Measurements from ENCODE around the gene ATG16L1. TPM values are rescaled to one million over a fixed set of nuclear protein-coding genes. Genes with fewer than 3 reads are reported as not detected.

The ATG16L1 gene
- total RNA-seq, 1 experiment from 2014 or later: 51.3 TPM

DNA sequence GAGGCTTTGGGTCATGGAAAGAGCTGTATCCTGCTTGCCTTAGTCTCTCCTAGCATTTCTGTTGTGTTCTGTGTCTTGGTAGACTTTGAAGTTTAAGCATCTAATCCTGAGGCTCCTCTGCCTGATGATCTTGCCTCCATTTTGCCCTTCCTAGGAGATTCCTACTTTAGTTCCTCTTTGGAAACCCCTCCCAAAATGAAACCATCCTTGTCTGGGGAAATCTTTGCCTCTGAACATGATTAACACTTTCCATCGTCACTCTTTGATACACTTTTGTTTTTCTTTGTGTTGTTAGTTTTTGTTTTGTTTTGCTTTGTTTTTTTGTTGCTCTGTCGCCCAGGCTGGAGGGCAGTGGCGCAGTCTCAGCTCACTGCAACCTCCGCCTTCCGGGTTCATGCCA is 9.2 kb downstream of the ATG16L1 start:
- no peak for DNase-seq (ENCODE audit: low read depth)

DNA sequence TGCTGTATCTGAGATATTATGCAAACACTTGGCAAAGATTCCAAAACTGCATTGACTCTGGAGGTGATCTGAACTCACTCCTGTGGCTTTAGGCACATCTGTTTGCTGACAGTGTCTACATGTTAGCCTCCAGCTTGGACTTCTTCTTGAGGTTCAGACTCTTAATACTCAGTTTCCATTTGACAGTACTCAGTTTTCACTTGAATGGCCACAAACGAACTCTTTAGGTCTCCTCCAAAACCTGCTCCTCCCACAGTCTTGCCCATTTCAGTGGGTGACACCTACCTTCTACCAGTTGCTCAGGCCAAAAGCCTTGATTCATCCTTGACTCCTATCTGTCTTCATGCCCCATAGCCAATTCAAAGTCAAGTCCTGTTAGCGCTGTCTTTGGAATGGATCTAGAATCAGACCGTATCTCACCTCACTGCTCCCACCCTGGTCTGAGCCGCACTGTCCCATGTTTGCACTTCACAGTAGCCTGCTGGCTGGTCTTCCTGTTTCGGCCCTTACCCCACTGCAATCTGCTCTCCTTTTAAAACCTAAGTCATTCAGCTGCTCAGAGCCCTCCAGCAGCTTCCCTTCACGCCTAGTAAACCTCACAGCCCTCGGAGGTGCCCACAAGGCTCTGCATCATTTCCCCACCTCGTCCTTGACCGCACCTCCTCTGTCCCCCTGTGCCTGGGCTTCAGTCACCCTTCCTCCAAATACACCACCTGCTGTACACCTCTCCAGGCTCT is 10.5 kb downstream of the ATG16L1 start:
- no peak for DNase-seq (ENCODE audit: low read depth)

DNA sequence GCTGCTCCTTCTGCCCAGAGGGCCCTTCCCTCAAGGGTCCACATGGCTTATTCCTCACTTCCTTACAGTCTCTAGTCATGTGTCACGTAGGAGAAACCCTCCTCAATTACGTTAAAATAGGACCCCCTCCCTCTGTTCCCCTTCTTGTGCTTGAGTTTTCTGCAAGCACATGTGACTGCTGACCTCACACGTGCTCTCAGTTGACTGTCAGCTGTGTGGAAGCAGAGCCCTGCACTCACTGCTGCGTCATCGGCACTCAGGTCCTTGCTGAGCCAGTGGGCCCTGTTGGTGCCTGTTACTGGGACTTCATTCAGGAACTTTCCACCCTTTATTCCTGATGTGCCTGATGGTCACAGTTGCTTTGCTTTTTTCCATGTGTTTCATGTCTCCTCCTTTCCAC is 11.1 kb downstream of the ATG16L1 start:
- DNase-seq (ENCODE audit: low read depth): no peak

DNA sequence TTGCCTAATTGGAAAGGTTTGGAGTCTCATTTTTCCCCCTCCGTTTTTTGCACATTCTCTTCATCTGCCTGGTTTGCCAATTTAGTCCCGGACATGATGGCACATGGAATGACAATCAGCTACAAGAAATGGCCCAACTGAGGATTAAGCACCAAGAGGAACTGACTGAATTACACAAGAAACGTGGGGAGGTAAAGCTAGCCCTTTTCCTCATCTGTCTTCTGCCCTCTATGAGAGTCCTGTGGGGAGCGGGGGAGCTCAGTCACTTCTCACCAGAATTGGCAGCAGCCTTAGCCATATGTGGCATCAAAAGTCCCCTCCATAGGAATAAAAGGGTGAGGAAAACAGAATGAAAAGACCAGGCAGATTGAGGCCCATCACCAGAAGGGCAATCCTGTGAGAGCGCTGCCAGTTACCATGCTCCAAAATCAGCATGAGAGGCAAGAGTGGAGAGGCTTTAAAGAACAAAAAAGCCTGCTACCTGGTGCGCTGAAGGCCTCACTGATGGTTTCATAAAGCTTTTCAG is 11.6 kb downstream of the ATG16L1 start:
- no peak for DNase-seq (ENCODE audit: low read depth)

DNA sequence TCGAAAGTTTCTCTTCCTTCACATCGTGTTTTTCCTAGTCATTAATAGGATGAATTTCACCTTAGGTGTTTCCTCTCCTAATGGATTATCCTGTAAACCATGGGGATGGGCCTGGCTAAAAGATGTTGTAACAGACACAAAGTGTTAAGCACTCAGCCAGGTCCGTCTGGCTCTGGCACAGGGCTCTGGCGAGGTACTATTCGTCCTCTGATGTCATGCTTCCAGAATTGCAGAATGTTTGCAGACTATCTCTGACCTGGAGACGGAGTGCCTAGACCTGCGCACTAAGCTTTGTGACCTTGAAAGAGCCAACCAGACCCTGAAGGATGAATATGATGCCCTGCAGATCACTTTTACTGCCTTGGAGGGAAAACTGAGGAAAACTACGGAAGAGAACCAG is 13.2 kb downstream of the ATG16L1 start:
- DNase-seq (ENCODE audit: low read depth): no peak

DNA sequence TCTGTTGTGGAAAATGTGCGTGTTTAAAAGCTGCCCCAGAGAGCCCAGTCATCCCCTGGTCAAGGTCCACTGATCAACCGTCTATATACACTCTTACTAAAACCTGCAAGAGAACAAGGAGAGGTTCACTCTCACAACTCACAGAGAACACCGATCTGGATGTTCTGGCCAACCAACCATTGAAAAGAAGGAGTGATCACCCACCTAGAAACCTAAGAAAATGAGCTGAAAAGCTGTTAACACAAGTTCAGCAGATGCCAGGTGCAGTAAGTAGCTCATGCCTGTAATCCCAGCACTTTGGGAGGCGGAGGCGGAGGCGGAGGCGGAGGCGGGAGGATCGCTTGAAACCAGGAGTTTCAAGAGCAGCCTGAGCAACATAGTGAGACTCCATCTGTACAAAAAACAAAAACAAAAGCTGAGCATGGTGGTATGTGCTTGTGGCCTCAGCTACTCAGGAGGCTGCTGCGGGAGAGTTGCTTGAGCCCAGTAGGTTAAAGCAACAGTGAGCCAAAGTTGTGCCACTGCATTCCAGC is 14.5 kb downstream of the ATG16L1 start:
- DNase-seq (ENCODE audit: low read depth): no peak

DNA sequence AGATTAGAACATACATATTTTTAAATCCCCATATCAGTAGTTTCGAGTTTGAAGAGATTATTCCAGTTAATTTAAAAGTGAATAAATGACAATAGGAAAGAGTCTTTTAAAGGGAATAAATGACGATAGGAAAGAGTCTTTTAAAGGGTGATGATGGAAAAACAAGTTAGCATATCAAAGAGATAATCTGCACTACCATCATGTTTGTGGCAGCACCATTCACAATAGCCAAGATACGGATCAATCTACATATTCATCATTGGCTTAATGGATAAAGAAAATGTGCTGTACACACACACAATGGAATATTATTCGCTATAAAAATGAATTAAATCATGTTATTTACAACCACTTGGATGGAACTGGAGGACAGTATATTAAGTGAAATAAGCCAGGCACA is 15.0 kb downstream of the ATG16L1 start:
- no peak for DNase-seq (ENCODE audit: low read depth)

DNA sequence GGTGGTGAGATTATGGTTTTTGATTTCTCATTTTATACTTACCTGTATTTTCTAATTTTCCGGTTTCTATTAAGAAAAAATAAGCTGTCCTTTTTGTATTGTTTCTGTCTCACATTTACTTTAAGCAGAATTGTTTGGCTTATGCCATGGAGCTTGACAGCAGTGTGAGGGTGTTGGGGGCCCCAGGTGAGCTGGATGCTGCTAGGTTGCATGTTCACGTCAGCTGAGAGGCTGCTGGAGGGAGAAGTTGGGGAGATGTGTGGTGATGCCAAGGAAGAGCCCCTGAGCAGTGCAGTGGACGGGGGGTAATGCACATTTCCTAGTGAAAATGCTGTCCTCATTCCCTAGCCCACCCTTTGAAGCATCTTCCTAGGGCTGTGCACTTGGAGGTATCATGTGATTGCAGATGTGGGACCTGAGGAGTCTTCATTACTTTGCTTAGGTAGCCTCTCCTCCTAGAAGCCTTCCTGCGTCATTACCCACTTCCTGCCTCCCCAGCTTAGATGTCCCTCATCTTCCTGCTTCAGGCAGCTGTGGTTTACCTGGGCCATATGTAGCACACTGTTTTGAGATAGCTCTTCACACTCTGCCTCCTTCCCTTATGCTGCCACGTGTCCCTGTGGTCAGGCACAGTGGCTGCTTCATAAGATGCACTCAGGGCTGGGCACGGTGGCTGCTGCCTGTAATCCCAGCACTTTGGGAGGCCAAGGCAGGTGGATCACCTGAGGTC is 16.2 kb downstream of the ATG16L1 start:
- DNase-seq (ENCODE audit: low read depth): no peak

DNA sequence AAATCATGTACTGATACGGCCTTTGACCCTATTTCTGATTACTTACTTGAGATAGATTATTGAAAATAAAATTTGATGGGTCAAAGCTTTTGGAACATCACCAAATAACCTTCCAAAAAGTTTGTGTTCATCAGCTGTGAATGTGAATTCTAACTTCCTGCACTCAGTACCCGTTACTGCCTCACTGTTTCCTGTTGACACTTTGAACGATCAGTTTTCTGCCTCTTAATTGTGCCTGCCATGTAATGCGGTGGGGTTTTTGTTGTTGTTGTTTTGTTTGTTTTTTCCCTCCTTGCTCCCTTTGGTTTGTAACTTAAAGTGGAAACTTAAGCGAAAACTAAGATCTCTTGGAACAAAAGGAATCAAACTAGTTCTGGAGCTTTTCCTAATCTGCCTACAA is 18.9 kb downstream of the ATG16L1 start:
- no peak for DNase-seq (ENCODE audit: low read depth)

DNA sequence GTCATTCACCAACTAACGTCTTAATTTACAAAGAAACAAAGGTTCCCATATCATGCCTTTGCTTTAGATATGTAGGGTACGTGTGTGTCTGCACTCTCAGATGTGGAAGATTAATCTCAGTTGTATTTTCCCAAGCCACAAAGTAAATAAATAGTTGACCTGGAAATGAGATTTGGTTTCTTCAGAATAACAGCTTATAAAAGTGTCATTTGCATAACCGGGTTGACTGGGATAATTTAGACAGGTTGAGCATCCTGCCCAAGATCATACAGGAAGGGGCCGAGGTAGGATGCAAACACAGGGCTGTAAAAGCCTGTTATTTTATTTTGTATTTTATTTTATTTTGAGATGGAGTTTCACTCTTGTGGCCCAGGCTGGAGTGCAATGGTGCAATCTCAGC is 19.5 kb downstream of the ATG16L1 start:
- no peak for DNase-seq (ENCODE audit: low read depth)

DNA sequence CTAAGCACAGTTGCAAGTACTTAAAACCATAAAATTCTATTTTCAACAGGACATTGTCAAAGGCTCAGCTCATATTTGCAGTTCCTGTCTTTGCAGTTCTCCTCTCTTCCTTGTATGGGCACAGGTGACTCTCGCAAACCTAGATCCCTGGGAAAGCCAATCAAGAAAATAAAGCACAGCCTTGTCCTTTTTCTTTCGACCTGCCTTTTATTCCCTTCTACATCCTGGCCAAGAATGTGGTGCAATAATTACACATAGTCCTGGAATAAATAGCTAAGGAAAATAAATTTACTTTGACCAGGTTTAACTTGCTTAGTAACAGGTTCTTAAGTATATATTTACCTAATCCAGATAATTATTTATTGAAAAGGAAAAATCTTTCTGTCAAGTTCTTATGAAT is 20.2 kb downstream of the ATG16L1 start:
- no peak for DNase-seq (ENCODE audit: low read depth)

DNA sequence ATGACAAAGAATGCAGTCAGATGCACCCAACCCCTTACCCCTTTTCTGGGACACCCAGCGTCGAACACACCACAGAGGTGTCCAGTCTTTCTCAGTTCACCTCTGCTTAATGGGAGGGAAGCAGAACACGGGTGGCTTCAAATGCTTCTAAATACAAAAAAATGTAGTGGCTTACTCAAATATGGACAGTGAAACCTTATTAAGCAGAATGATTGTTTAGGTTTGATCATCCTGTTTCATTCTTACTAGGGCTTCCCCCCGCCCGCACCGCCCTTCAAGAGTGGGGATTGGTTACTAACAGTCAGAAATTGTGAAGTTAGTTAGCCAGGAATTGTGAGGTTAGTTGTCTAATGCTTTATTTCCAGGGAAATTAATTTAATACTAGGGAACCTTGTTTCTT is 21.6 kb downstream of the ATG16L1 start:
- DNase-seq (ENCODE audit: low read depth): no peak

DNA sequence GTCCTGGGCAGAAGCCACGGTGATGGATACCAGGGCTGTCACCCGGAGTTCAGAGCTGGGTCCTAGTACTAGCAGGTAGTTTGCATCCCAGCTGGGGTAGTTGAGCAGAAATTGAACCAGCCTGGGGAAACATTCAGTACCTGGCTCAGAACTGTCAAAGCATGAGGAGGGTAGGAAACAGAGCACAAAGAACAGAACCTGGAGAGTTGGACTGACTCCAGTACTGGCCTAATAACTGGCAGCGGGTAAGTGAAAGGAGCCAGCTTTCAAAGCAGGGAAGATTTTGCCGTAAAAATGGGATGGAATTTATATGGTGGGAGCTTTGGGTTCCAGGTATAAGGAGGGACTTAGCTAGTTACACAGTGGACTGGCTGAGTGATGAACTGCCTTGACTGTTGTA is 23.8 kb downstream of the ATG16L1 start:
- DNase-seq (ENCODE audit: low read depth): no peak

DNA sequence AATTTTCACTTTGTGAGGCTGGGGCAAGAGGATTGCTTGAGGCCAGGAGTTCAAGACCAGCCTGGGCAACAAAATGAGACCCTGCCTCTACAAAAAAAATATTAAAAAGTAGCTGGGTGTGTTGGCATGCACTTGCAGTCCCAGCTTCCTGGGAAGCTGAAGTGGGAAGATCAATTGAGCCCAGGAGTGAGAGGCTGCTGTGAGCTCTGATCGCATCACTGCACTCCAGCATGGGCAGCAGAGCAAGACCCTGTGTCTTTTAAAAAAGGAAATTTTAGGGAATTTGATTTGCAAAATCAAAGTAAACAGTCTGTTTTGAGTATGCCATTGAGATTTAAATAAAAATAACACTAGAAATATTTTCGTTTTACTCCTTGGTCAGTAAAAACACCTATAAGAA is 27.4 kb downstream of the ATG16L1 start:
- no peak for DNase-seq (ENCODE audit: low read depth)

DNA sequence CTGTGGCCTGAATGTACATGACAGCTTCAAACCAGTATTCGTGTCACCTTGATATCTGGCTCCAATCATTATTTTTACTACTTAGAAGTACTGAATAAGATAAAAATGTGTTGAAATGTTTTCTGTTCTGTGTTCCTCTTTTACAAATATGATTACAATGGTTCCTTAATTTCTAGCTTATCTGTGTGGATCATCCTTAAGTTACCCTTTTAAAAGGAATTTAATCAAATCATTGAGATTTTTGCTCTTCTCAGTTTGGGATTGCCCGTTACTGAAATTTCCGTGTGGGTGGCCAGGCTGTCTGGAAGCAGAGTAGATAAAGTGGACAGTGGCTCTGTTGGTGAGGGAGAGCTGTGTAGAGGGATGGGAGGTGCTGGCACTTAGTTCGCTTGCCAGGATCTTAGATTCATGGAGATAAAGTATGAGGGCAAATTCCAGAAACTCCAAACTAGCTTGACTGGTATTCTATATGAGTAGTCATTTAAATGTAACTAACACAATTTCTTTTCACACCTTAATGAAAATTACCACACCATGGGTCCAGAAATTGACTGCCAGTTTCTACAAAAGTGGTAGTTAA is 28.7 kb downstream of the ATG16L1 start:
- no peak for DNase-seq (ENCODE audit: low read depth)

DNA sequence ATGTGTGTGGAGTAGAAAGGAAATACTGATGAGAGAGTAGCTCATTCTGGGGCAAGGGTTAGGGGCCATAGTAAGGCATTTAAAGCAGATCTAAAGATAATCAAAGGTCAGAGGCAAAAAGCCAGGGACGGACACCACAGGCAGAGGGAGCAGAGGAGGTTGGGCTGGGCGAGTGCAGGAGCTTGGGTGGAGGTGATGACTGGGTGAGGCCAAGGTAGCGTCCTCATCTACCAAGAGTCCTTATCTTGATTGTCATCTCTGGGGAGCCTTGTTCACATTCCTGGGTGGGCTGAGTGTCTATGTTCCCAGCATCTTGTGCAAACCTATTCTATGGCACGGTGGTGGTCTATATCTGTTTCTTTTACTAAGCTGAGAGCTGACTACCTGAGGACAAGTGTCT is 30.1 kb downstream of the ATG16L1 start:
- DNase-seq (ENCODE audit: low read depth): no peak

DNA sequence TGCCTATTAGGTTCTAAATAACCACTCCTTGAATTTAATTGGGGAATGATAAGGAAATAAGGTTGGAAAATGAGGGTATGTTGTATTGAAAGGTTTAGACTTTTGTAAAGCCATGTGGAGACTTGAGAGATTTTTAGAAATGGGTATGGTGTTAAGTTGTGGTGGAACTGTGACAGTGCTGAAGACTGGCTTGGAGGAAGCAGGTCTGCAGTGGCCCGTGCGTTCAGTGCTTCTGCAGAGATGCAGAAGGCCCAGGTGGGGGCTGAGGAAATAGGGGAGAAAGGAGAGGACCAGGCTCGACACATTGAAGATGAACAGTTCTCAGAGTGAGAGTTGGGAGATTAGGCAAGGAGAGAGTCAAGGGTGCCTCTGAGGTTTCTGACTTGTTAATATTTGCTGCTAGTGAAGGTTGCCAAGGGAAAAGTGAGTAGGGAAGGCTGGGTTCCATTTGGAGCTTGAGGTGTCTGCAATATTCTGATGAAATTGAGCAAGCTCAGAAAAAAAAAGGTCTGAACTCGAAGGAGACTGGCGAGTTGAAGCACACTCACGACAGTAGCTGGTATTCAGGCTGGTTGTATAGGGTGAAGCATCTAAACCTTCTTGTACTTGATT is 30.6 kb downstream of the ATG16L1 start:
- no peak for DNase-seq (ENCODE audit: low read depth)

DNA sequence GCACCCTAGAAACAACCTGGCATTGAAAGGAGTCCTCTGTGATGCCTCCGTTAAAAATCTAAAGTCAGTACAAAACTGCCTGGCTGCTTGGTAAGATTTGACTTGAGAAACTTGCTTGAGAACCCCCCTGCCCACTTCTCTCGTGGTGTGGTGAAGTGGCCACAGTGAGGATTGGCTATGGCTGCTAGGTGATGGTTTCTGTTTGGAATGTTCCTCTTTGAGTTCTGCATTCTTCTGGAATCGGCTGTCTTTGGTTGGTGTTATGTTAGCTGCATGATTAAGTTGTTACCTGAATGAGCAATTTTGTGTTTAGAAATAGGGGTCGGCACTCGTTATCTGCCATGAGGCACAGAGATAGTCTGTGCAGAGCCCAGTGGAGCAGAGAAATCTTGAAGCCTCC is 34.4 kb downstream of the ATG16L1 start:
- DNase-seq (ENCODE audit: low read depth): no peak

DNA sequence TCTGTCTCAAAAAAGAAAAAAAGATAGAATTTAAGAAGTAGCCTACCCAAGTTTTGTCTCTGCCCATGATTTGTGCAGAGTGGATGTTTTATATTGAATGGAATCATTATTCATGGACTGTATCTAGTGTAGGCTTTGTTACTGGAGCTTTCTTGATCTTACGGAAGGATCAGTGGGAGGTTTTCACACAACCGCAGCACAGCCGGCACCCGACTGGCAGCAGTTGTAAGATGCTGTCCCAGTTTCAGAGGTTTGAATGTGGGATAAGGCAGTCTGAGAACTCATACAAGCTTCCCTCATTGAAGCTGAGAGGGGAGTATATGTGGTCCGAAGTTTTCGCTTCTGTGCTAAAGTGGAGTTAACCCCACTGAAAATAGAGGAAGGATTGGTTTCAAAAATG is 36.4 kb downstream of the ATG16L1 start:
- no peak for DNase-seq (ENCODE audit: low read depth)

DNA sequence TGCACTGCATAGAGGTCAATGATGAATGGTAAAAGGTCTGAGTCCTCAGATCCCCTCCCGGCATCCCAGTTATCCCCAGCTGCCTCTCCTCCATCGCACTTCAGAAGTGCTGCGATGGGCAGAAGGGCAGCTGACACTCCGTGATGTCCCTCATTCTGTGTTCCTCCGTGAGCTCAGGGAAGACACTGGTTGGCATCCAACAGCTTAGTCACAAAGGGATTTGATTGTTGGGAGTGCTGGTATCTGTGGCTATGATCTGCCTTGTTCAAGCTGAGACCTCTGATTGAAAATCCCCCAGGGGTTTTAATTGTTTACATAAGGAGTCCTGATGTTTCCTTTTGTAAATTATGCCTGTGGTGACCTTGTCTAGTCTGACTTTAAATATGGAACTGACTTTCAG is 37.2 kb downstream of the ATG16L1 start:
- peak; percentile 85 for DNase-seq (ENCODE audit: low read depth)

DNA sequence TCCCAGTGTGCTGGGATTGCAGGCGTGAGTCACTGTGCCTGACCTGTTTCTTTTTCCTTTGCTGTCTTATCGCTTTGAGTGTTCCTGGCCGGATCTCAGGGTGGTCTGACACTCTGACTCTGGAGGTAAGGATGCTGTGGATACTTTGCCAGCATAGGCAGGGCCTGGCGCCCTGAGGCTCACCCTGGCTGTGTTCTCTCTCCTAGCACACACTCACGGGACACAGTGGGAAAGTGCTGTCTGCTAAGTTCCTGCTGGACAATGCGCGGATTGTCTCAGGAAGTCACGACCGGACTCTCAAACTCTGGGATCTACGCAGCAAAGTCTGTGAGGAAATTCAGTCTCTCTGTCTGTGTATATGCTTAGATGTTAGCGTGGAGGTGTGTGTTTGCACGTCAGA is 38.2 kb downstream of the ATG16L1 start:
- no peak for DNase-seq (ENCODE audit: low read depth)
